ENCODE data around the gene KIFC3.
A peak's percentile ranks its signal among the peaks of the same experiment; 100 is the strongest.
"Not testable (repeated sequence)": the region's sequence is repeated elsewhere in the genome, so short reads cannot be mapped to it uniquely, and the experiment has no call there.

The KIFC3 gene, protein sequence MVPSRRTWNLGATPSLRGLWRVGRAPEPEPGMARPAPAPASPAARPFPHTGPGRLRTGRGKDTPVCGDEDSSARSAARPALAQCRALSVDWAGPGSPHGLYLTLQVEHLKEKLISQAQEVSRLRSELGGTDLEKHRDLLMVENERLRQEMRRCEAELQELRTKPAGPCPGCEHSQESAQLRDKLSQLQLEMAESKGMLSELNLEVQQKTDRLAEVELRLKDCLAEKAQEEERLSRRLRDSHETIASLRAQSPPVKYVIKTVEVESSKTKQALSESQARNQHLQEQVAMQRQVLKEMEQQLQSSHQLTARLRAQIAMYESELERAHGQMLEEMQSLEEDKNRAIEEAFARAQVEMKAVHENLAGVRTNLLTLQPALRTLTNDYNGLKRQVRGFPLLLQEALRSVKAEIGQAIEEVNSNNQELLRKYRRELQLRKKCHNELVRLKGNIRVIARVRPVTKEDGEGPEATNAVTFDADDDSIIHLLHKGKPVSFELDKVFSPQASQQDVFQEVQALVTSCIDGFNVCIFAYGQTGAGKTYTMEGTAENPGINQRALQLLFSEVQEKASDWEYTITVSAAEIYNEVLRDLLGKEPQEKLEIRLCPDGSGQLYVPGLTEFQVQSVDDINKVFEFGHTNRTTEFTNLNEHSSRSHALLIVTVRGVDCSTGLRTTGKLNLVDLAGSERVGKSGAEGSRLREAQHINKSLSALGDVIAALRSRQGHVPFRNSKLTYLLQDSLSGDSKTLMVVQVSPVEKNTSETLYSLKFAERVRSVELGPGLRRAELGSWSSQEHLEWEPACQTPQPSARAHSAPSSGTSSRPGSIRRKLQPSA

DNA sequence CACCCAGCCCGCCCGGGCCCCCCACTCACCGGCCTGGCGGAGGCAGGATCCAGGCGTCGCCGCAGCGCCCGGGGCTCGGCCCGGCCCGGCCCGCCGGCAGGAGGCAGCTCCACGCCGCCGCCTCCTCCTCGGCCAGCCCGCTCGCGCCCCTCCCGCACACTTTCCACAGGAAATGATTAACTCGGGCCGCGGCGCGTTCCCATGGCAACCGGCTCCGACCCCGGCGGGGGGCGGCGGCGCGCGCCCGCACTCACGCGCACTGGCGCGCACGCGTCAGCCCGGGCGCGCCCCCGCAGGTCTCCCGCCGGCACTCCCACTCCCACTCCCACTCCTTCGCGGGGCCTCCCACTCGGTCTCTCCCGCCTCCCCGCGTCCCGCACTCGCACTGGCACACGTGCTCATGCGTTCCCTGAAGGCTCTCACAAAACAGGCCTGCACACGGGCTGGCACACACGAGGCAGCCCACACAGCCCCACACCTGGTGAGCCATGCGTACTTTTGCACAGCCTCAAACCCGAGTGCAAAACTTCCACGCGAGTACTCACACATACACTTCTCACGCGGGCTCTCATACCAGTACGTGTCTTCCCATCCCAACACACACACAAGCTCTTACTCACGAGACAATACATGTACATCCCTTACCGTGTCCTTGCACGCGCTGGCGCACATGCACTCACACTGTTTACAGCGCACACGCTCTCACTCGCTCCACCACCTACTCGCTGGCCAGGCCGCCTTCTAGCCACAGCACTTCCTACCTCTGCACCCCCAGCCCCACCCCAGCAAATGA lies at the start of gene KIFC3:
Gene KIFC3 (minus strand): TSS at position 151 of the 793 bp plus-strand sequence. CDS start 4,248 bp downstream, outside the sequence.
- peak; percentile 62 for DNase-seq (ENCODE audit: insufficient read length, low spot score)
- no peak for FAIRE-seq

DNA sequence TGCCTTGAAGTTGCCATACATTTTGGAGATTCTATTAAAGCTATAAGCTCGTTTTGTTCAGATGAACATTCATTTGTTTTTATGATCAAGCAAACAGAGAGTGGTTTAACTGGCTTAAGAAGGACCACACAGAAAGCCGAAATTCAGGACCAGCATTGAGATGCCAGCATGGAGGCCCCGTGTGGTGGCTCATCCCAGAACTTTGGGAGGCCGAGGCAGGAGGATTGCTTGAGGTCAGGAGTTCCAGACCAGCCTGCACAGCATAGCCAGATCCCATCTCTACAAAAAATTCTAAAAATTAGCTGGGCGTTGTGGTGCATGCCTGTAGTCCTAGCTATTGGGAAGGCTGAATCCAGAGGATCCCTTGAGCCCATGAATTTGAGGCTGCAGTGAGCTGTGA lies 45.9 kb upstream of the KIFC3 start:
- DNase-seq (ENCODE audit: insufficient read length, low spot score), result no peak
- no peak for FAIRE-seq

DNA sequence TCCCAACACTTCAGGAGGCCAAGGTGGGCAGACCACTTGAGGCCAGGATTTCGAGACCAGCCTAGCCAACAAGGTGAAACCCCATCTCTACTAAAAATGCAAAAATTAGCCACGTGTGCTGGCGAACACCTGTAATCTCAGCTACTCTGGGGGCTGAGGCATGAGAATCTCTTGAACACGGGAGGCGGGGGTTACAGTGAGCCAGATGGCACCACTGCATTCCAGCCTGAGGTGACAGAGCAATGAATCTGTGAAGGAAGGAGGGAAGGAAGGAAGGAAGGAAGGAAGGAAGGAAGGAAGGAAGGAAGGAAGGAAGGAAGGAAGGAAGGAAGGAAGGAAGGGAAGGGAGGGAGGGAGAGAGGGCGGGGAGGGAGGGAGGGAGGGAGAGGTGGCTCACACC lies 44.6 kb upstream of the KIFC3 start:
- not testable (repeated sequence) for DNase-seq (ENCODE audit: insufficient read length, low spot score); FAIRE-seq

DNA sequence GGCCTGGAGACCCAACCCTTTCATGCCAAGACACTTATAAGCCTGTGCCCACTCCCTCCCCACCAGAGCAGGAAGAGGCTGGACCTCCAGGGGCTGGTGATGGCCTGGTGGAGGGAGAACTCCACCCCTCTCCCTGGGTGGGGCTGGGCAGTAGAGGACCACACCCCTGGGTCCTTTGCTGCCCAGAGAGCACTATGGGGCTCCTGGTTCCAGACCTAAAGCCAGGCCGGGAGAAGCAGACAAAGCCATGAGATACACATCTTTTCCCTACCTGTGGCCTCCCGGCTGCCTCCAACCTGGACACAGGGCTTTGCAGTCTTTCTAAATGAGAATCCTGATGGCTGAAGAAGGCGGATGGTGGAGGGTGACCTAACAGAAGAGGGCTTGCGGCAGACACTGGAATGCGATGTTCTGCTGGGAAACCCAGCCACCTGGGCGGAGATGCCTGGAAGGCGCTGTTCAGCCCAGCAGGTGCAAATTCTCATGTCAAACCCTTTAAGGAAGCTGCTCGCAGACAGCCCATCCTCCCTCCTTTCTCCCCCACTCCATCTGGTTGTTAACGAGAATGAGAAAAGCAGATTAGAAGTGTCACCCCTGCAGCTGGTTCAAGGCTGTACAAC lies 43.9 kb upstream of the KIFC3 start:
- DNase-seq (ENCODE audit: insufficient read length, low spot score), result no peak
- FAIRE-seq, result no peak

DNA sequence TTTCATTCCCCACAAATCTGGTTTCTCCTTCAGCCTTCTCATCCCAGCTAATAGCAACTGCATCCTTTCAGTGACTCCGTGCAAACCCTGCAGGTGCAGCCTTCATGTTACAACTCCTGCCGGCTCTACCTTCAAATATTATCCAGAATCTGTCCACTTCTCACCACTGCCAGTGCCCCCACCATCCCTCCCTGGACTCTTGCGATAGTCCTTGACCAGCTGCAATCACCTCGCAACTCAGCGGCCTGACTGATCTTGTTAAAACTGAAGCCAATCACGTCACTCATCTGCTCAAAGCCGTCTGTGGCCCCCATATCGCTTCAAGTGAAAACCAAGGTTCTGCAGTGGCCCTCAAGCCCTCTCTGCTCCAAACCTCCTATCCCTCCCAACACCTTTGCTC lies 42.8 kb upstream of the KIFC3 start:
- DNase-seq (ENCODE audit: insufficient read length, low spot score), result no peak
- FAIRE-seq, result no peak

DNA sequence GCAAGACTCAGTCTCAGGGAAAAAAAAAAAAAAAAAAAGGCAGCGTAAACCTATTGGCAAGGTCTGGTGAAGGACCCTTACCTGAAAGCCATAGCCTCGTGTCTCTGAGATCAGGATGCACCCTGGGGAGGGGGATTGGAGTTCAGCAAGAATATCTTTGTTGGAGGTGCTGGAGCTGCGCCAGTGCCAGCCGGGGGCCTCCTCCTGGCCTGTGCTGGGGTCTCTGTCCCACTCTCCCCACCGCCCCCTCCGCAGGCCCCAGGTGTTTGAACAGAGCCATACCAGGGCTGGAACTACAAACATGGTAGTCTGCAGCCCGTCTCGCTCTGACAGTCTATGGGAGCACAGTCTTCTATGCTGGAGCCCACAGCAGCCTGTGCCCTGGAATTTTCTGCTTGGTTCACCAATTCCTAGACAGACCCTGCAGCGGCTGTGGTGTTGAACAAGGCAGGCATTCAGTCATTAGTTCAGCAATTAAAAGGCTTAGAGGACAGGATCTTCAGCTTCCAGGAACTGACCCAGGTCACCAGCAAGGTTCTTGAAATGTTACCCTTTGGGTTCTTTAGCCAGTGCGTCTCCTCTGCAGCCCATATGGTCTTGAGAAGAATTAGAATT lies 42.2 kb upstream of the KIFC3 start:
- DNase-seq (ENCODE audit: insufficient read length, low spot score), result no peak
- FAIRE-seq, result no peak

DNA sequence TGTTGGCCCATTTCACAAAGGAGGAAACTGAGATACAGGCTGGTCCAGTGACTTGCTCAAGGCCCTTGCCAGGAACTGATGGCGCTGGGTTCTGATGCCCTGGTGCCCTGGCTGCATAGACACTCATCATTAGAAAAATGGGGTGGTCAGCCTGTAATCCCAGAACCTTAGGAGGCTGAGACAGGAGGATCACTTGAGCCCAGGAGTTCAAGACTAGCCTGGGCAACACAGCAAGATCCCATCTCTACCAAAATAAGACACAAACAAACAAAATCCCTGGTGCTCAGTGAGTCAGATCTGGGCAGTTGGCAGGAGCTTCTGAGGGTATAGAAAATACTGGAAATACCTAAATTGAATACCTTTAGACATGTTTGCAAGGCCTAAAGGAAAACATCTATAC lies 41.1 kb upstream of the KIFC3 start:
- DNase-seq (ENCODE audit: insufficient read length, low spot score) (no peak), FAIRE-seq (no peak)

DNA sequence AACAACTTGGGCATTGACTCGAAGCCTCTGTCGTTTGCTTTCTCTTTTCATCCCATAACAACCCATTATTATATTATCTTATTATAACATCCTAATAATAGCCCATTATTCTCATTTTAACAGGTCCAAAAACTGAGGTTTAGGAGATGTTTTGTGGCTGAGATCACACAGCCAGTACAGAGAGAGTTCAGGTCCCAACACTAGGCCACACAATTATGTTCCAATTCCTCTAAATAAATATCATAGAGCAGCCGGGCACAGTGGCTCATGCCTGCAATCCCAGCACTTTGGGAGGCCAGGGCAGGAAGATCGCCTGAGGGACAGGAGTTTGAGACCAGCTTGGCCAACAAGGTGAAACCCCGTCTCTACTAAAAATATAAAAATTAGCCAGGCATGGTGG lies 40.3 kb upstream of the KIFC3 start:
- FAIRE-seq, result no peak
- no peak for DNase-seq (ENCODE audit: insufficient read length, low spot score)

DNA sequence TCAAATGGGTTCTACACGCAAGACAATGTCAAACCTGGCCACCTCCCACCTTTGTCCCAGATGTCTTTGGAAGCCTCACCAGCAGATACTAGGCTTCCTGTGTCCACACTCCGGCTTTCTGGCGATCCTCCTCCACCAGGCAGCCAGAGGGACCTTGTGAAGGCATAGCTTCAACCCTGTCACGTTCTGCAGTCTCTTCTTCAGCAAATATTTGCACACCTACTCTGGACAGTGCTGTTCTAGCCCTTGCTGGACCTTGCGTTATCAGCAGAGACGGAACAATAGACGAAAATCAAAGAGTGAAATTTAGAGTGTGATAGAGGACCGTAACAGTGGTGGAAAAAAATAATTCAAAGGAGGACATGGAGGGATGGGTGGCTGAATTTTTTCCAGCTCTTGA lies 38.5 kb upstream of the KIFC3 start:
- DNase-seq (ENCODE audit: insufficient read length, low spot score), result no peak
- FAIRE-seq, result no peak

DNA sequence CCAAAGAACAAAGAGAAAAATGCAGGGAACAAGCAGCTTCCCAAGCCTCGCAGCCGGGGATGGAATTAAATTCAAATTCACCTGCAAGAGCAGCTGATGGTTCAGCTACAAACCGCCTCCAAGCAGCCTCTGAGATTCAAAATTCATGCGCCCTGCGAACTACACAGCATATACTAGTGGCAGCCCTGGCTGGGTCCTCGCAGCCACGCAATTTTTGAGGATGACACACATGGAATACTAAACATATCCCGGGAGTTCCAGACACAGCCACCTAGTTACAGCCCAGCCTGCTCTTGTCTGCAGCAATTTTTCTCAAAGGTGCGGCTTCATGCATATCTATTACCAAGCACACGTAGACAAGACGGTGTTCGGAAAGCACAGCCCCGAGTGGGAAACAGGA lies 35.9 kb upstream of the KIFC3 start:
- FAIRE-seq (no peak), DNase-seq (ENCODE audit: insufficient read length, low spot score) (no peak)

DNA sequence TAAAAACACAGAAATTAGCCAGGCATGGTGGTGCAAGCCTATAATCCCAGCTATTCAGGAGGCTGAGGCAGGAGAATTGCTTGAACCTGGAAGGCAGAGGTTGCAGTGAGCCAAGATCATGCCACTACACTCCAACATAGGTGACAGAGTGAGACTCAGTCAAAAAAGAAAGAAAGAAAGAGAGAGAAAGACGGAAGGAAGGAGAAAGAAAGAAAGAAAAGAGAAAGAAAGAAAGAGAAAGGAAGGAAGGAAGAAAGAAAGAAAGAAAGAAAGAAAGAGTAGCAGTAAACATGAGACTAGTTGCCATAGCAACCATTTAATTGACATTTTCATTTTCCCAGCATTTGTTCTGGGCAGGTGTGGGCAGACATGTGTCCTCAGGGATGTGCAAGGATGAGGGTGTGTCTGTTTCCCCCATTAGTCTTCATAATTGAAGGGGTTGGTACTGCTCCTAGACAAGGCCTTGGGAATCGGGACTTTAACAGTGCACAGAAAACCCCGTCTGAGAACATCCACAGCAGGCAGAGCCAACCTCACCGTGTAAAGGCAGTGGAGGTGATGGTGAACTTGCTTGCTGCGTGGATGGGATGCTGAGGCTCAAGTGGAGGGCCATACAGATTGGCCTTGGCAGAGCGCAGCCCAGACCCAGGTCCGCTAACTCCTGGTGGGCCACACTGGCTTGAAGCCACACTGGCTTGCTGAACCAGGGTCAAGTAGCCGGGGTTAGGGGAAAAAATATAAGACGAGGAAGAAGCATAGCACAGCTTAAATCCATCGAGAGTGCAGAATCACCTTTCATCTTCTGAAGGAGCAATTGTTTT lies 35.2 kb upstream of the KIFC3 start:
- FAIRE-seq, result no peak

DNA sequence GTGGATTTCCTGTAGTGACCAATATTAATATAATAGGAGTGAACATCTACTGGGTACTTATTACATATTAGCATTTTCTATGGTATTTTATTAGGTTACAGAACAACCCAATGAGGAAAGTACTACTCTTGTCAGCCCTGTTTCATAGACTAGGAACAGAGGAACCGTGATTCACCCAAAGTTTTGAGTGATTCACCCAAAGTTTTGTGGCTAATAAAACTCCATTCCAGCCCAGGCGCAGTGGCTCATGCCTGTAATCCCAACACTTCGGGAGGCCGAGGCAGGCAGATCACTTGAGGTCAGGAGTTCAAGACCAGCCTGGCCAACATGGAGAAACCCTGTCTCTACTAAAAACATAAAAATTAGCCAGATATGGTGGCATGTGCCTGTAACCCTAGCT lies 33.1 kb upstream of the KIFC3 start:
- not testable (repeated sequence) for DNase-seq (ENCODE audit: insufficient read length, low spot score); FAIRE-seq

More for the DNA sequence above, 35.2 kb upstream of the KIFC3 start:
- DNase-seq (ENCODE audit: insufficient read length, low spot score), result no peak

DNA sequence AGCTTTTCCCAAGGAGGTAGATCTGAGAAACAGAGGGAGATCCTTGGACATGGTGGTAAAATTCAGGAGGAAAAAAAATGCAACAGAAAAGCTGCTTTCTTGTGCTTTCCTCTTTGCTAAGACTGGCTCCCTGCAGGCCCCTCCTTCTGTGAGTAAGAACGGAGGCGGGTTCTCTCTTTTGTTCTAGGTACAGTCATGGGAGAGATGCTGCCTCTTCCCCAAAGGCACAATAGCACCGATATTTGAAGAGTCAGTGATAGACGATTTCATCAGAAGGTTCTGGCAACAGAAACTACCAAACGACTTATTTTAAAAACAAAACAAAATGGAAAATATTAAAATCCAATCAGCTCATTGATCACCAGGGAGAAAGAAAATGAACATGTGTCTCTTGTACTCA lies 32.6 kb upstream of the KIFC3 start:
- DNase-seq (ENCODE audit: insufficient read length, low spot score) (no peak), FAIRE-seq (no peak)

DNA sequence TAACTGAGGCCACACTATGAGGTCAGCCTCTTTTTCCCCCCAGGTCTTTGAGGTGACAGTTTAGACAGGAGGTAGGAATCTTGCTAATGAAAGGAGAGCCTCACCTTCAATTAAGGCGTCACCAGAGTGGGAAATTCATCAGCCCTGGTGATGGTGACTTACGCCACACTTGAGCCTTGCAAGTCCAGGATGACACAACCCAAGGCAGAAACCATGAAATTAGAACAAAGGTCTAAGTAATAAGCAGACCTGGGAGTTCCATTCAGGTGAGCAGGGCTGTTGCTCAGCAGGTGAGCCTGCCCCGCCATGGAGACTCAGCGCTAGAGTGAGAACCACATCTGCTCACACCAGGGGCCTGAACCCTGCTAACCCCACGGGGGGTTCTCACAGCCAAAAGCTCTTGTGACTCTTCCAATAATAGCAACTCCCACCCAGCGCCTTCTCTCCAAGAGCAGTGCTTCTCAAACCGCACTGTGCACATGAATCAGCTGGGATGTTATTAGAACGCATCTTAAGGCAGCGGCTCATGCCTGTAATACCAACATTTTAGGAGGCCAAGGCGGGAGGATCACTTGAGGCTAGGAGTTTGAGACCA lies 28.7 kb upstream of the KIFC3 start:
- DNase-seq (ENCODE audit: insufficient read length, low spot score), result no peak
- no peak for FAIRE-seq

DNA sequence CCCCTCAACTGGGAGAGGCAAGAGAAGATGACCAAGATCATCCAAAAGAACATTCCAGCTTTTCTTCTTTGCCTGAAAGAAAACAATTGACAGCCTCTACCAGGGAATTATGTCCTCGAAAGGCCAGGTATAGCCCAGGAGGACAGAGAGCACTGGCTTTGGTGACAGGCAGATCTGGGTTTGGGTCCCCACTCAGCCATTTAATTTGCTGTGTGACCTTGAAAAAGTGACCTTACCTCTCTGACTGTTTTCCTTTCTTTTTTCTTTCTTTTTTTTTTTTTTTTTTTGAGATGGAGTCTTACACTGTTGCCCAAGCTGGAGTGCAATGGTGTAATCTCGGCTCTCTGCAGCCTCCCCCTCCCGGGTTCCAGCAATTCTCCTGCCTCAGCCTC lies 27.7 kb upstream of the KIFC3 start:
- DNase-seq (ENCODE audit: insufficient read length, low spot score), result no peak

DNA sequence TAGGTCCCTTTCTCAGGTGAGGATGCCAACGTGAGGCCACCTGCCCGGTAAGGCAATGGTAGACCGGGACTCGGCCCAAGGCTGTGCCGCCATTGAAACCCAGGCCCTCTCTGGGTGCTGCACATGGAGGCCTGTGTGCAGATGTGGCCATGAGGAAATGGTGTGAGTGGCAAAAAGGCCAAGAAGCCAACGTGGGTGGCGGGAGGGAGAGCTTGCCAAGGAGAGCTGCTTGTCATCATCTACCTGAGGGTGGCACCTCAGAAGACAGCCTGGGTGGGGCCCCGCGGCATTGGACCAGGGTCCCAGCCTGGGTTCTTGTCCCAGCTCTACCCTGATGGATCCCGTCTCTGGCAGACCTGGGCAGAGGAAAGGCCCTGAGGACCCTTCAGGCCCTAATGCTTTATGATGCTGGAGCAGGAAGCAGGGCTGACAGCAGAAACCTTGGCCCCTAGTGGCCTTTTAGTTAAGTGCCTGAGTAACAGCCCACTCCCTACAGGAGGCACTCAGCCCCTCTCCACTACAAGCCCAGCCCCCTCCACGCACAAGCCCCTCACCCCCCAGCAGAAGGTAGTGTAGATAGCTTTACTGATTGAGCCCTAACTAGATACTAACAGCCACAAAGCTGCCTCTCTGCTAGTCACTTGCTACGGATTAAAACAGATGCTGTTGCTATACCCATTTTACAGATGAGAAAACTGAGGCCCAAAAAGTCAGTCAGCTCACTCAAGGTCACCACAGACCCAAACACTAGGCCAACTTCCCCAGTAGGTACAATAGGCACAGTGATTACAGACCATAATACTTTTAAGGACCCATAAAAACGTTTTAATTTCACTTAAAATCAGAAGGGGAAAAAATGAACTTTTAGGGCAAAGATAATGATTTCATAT lies 26.2 kb upstream of the KIFC3 start:
- DNase-seq (ENCODE audit: insufficient read length, low spot score) (no peak), FAIRE-seq (no peak)

More for the DNA sequence above, 27.7 kb upstream of the KIFC3 start:
- no peak for FAIRE-seq

DNA sequence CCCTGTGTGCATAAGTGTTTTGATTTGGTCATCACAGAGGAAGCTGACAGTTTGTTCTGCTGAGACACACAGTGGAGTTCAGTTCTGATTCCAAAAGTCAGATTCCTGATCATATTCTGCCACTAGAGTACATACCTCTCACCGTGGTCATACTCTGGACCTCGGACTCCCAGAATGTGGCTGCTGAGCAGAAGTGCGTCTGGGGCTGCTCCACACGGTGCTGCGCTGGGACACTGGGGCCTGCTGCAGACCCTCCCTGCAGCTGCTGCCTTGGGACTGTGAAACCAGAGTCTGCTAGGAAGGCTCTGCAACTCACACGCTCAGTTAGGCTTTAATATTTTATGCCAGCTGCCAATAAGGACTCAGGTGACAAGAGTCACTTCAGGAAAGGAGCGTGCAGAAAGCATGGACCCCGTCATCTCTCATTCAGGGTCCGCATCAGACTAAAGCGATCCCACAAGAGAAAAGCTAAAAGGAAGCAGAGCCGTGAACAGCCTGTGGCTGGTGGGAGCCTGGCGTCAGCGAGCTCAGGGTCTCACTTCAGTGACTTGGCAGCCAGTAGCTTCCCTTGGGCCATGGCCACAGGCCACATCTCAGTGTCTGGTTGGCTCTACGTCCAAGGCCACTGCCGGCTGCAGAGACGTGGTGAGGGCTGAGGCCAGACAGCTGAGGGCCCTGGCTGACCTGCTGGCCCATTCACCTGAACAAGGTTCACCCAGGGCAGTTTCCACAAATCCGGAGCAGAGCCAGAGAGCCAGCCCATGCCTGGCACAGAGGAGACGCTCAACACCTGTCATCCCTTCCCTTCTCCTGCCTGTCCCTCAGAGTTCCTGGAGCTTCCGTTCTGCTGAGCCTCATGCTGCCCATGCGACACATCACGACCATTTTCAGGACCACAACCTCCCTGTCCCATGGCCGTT lies 24.7 kb upstream of the KIFC3 start:
- DNase-seq (ENCODE audit: insufficient read length, low spot score) (no peak), FAIRE-seq (no peak)

All from GM19239 (cell line).